ENCODE results near the gene SETBP1.

The SETBP1 gene

DNA sequence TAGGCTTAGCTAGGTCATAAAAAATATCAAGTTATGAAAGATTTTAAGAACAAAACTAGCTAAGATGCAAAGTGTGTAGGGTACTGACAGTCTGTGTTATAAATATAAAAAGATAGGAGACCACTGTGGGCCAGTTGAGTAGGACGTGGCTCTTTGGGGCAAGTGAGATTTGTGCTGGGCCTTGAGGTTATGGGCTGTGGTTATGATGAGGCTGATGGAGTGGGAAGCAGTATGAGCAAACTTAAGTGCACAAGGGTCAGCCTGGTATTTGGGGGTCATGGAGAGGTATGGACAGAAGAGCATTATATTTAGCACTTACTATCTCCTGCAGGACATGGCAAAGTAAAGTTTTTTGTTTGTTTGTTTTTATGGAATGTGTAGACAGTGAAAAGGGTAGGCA, 70.1 kb downstream of the SETBP1 start (continued):
- no peak for TF ChIP-seq RARB (CRISPR knock-in tag; IDR thresholded peaks at IDR 0.05)

DNA sequence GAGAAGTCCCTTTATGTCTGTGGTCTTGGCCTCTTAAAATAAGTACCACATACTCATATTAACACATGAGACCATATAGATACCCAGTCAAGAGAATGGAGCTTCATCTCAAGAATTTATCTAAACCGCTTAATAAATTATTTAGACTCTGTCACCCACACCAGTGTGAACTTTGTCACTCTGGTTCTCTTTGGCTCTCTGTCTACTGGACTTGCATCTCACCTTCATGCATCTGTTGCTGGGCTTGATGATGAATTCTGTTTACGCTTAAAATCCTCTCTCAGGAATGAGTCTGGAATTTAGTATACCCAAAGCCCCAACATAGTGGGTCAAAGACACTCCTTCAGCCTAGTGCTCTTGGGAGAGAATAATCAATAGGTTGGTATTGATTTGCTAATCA, 73.9 kb downstream of the SETBP1 start:
- TF ChIP-seq TOX (CRISPR knock-in tag; IDR thresholded peaks at IDR 0.05; ENCODE audit: borderline replicate concordance) (no peak), ESRRG (CRISPR knock-in tag; IDR thresholded peaks at IDR 0.05) (no peak), CSDC2 (CRISPR knock-in tag; IDR thresholded peaks at IDR 0.05) (no peak), PPARA (CRISPR knock-in tag; IDR thresholded peaks at IDR 0.05; ENCODE audit: borderline replicate concordance) (no peak), ZNF8 (CRISPR knock-in tag; IDR thresholded peaks at IDR 0.05) (no peak), SNAI2 (CRISPR knock-in tag; IDR thresholded peaks at IDR 0.05) (no peak), OSR1 (CRISPR knock-in tag; IDR thresholded peaks at IDR 0.05) (no peak), ZFP30 (CRISPR knock-in tag; IDR thresholded peaks at IDR 0.05) (no peak), ZC3H10 (CRISPR knock-in tag; IDR thresholded peaks at IDR 0.05) (no peak), ZFP3 (CRISPR knock-in tag; IDR thresholded peaks at IDR 0.05) (no peak), ZNF70 (CRISPR knock-in tag; IDR thresholded peaks at IDR 0.05) (no peak), ZNF565 (CRISPR knock-in tag; conservative IDR thresholded peaks at IDR 0.05; ENCODE audit: low read depth) (no peak), BACH2 (CRISPR knock-in tag; IDR thresholded peaks at IDR 0.05; ENCODE audit: borderline replicate concordance) (no peak), ARNTL (CRISPR knock-in tag; IDR thresholded peaks at IDR 0.05; ENCODE audit: borderline replicate concordance, low read depth) (no peak)
- TF ChIP-seq, protein P1, sequence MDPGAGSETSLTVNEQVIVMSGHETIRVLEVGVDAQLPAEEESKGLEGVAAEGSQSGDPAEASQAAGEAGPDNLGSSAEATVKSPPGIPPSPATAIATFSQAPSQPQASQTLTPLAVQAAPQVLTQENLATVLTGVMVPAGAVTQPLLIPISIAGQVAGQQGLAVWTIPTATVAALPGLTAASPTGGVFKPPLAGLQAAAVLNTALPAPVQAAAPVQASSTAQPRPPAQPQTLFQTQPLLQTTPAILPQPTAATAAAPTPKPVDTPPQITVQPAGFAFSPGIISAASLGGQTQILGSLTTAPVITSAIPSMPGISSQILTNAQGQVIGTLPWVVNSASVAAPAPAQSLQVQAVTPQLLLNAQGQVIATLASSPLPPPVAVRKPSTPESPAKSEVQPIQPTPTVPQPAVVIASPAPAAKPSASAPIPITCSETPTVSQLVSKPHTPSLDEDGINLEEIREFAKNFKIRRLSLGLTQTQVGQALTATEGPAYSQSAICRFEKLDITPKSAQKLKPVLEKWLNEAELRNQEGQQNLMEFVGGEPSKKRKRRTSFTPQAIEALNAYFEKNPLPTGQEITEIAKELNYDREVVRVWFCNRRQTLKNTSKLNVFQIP (CRISPR knock-in tag; IDR thresholded peaks at IDR 0.05; ENCODE audit: borderline replicate concordance, low read depth), result no peak
- TF ChIP-seq, protein P2, sequence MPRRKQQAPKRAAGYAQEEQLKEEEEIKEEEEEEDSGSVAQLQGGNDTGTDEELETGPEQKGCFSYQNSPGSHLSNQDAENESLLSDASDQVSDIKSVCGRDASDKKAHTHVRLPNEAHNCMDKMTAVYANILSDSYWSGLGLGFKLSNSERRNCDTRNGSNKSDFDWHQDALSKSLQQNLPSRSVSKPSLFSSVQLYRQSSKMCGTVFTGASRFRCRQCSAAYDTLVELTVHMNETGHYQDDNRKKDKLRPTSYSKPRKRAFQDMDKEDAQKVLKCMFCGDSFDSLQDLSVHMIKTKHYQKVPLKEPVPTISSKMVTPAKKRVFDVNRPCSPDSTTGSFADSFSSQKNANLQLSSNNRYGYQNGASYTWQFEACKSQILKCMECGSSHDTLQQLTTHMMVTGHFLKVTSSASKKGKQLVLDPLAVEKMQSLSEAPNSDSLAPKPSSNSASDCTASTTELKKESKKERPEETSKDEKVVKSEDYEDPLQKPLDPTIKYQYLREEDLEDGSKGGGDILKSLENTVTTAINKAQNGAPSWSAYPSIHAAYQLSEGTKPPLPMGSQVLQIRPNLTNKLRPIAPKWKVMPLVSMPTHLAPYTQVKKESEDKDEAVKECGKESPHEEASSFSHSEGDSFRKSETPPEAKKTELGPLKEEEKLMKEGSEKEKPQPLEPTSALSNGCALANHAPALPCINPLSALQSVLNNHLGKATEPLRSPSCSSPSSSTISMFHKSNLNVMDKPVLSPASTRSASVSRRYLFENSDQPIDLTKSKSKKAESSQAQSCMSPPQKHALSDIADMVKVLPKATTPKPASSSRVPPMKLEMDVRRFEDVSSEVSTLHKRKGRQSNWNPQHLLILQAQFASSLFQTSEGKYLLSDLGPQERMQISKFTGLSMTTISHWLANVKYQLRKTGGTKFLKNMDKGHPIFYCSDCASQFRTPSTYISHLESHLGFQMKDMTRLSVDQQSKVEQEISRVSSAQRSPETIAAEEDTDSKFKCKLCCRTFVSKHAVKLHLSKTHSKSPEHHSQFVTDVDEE (CRISPR knock-in tag; IDR thresholded peaks at IDR 0.05), result no peak
- TF ChIP-seq, protein P3, sequence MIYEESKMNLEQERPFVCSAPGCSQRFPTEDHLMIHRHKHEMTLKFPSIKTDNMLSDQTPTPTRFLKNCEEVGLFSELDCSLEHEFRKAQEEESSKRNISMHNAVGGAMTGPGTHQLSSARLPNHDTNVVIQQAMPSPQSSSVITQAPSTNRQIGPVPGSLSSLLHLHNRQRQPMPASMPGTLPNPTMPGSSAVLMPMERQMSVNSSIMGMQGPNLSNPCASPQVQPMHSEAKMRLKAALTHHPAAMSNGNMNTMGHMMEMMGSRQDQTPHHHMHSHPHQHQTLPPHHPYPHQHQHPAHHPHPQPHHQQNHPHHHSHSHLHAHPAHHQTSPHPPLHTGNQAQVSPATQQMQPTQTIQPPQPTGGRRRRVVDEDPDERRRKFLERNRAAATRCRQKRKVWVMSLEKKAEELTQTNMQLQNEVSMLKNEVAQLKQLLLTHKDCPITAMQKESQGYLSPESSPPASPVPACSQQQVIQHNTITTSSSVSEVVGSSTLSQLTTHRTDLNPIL (CRISPR knock-in tag; IDR thresholded peaks at IDR 0.05; ENCODE audit: low read depth), result no peak
- TF ChIP-seq, protein P4, sequence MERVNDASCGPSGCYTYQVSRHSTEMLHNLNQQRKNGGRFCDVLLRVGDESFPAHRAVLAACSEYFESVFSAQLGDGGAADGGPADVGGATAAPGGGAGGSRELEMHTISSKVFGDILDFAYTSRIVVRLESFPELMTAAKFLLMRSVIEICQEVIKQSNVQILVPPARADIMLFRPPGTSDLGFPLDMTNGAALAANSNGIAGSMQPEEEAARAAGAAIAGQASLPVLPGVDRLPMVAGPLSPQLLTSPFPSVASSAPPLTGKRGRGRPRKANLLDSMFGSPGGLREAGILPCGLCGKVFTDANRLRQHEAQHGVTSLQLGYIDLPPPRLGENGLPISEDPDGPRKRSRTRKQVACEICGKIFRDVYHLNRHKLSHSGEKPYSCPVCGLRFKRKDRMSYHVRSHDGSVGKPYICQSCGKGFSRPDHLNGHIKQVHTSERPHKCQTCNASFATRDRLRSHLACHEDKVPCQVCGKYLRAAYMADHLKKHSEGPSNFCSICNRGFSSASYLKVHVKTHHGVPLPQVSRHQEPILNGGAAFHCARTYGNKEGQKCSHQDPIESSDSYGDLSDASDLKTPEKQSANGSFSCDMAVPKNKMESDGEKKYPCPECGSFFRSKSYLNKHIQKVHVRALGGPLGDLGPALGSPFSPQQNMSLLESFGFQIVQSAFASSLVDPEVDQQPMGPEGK (CRISPR knock-in tag; IDR thresholded peaks at IDR 0.05; ENCODE audit: borderline replicate concordance), result no peak
- TF ChIP-seq, protein P5, sequence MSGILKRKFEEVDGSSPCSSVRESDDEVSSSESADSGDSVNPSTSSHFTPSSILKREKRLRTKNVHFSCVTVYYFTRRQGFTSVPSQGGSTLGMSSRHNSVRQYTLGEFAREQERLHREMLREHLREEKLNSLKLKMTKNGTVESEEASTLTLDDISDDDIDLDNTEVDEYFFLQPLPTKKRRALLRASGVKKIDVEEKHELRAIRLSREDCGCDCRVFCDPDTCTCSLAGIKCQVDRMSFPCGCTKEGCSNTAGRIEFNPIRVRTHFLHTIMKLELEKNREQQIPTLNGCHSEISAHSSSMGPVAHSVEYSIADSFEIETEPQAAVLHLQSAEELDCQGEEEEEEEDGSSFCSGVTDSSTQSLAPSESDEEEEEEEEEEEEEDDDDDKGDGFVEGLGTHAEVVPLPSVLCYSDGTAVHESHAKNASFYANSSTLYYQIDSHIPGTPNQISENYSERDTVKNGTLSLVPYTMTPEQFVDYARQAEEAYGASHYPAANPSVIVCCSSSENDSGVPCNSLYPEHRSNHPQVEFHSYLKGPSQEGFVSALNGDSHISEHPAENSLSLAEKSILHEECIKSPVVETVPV (CRISPR knock-in tag; IDR thresholded peaks at IDR 0.05), result no peak
- no peak for ATAC-seq

DNA sequence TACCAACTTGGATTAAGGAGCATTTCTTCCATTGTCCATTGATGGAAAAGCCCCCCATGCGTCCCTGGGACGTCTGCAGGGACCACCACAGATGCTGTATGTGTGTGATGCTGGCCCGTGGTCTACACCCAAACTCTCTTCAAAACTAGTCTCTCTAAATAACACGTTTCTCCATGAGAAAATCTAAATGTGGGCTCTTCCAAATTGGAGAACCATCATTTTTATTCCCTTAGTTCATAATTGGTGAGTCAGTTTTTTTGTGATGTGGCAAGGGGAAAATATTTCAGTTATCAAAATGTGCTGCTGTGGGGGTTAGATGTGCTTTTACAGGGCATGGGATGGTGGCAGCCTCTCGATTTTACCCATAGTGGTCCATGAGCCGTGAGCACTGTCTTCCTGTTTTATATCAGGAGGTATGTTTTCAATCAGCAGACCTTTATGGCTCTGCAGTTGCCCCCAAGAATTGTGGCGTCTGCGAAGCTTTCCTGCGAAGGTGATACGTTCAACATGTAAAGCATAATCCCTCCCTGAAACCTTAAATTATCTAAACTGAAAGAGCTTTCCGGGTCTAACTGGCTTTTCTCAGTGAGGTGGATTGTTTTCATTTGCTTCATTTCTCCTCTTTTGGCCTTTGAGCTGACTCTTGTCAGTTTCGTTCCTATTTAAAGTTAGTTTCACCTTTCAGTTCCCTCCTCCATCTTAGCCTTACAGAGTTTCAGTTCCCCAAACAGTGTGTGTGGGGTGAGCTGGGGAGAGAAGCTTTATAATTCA, 78.4 kb downstream of the SETBP1 start:
- TF ChIP-seq ARNTL (CRISPR knock-in tag; IDR thresholded peaks at IDR 0.05; ENCODE audit: borderline replicate concordance, low read depth), result no peak
- TF ChIP-seq ZNF8 (CRISPR knock-in tag; IDR thresholded peaks at IDR 0.05), result no peak
- no peak for TF ChIP-seq ZNF70 (CRISPR knock-in tag; IDR thresholded peaks at IDR 0.05)
- TF ChIP-seq, protein P5 (CRISPR knock-in tag; IDR thresholded peaks at IDR 0.05), result no peak
- no peak for TF ChIP-seq ISL1 (CRISPR knock-in tag; IDR thresholded peaks at IDR 0.05)
- TF ChIP-seq, protein P1 (CRISPR knock-in tag; IDR thresholded peaks at IDR 0.05; ENCODE audit: borderline replicate concordance, low read depth), result no peak
- TF ChIP-seq ZNF565 (CRISPR knock-in tag; conservative IDR thresholded peaks at IDR 0.05; ENCODE audit: low read depth), result no peak
- no peak for TF ChIP-seq PPARA (CRISPR knock-in tag; IDR thresholded peaks at IDR 0.05; ENCODE audit: borderline replicate concordance)
- no peak for TF ChIP-seq CSDC2 (CRISPR knock-in tag; IDR thresholded peaks at IDR 0.05)
- no peak for TF ChIP-seq SNAI2 (CRISPR knock-in tag; IDR thresholded peaks at IDR 0.05)
- TF ChIP-seq, protein P3 (CRISPR knock-in tag; IDR thresholded peaks at IDR 0.05; ENCODE audit: low read depth), result no peak
- no peak for TF ChIP-seq TCF4 (CRISPR knock-in tag; IDR thresholded peaks at IDR 0.05; ENCODE audit: borderline replicate concordance)
- no peak for TF ChIP-seq ESRRG (CRISPR knock-in tag; IDR thresholded peaks at IDR 0.05)
- no peak for ATAC-seq

Measured in SK-N-SH treated with all-trans-retinoic acid at 6 μM for 48 hours (cell line).